Measurements from ENCODE around the gene SENP5.

The SENP5 gene

DNA sequence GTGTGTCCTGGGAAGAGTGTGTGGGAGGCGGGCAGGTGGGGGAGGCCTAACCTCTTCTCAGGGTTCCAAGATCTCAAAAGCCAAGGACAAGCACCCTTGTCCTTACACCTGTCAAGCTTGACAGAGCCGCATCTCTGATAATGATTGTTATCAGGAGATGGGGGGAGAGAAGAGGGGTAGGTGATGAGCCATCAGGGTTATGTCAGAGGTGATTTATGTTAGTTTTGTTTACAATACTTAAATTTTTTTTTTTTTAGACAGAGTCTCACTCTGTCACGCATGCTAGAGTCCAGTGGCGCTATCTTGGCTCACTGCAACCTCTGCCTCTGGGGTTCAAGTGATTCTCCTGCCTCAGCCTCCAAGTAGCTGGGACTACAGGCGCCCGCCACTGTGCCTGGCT lies 82.0 kb downstream of the SENP5 start:
- TF ChIP-seq, protein P1, sequence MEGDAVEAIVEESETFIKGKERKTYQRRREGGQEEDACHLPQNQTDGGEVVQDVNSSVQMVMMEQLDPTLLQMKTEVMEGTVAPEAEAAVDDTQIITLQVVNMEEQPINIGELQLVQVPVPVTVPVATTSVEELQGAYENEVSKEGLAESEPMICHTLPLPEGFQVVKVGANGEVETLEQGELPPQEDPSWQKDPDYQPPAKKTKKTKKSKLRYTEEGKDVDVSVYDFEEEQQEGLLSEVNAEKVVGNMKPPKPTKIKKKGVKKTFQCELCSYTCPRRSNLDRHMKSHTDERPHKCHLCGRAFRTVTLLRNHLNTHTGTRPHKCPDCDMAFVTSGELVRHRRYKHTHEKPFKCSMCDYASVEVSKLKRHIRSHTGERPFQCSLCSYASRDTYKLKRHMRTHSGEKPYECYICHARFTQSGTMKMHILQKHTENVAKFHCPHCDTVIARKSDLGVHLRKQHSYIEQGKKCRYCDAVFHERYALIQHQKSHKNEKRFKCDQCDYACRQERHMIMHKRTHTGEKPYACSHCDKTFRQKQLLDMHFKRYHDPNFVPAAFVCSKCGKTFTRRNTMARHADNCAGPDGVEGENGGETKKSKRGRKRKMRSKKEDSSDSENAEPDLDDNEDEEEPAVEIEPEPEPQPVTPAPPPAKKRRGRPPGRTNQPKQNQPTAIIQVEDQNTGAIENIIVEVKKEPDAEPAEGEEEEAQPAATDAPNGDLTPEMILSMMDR (IDR thresholded peaks at IDR 0.05; ENCODE audit: low read depth, low read length), result no peak
- H3K4me3 ChIP-seq (replicated peaks in 1 of 2; ENCODE audit: low read depth in 2 of 2, low read length in 2 of 2), result no peak overlapping the region
- no peak for DNase-seq (ENCODE audit: low read depth in 2 of 2)

DNA sequence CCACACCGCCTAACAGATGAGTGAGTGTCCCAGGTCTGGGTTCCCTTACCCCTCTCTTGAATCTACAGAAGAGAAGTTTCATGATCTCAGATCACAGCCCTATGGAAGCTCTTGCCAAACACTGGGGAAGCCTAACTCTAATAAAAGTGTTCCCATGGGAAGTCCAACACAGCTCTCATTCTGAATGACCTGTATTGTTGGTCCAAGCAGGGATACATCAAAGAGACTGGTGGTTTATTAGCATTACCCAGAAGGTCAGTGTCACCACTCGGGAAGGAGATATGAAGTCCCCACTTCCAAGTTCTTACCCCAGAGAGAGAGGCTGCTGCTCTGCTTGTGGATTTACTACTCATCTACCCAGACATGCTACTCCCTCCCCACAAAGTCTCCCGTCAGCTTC lies 83.7 kb downstream of the SENP5 start:
- no peak for DNase-seq (ENCODE audit: low read depth in 2 of 2)
- TF ChIP-seq, protein P1 (IDR thresholded peaks at IDR 0.05; ENCODE audit: low read depth, low read length), result no peak
- no peak overlapping the region for H3K4me3 ChIP-seq (replicated peaks in 1 of 2; ENCODE audit: low read depth in 2 of 2, low read length in 2 of 2)

DNA sequence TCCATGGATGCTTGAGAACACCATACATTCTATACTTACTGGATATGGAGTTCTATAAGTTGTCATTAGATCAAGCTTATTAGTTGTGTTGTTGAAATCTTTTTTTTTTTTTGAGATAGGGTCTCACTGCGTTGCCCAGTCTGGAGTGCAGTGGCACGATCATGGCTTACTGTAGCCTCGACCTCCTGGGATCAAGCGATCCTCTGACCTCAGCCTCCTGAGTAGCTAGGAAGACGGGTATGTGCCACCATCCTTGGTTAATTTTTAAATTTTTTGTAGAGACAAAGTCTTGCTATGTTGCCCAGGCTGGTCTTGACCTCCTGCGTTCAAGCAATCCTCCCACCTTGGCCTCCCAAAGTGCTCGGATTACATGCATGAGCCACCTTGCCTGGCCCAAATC lies 87.1 kb downstream of the SENP5 start:
- DNase-seq (ENCODE audit: low read depth in 2 of 2), result no peak

GRCh38 chr3:196962108-196962929 lies 94.6 kb downstream of the SENP5 start:
- TF ChIP-seq, protein P1 (IDR thresholded peaks at IDR 0.05; ENCODE audit: low read depth, low read length), result no peak
- no peak for DNase-seq (ENCODE audit: low read depth in 2 of 2)
- no peak overlapping the region for H3K4me3 ChIP-seq (replicated peaks in 1 of 2; ENCODE audit: low read depth in 2 of 2, low read length in 2 of 2)

More for the DNA sequence above, 87.1 kb downstream of the SENP5 start:
- H3K4me3 ChIP-seq (replicated peaks in 1 of 2; ENCODE audit: low read depth in 2 of 2, low read length in 2 of 2), result no peak overlapping the region
- TF ChIP-seq, protein P1 (IDR thresholded peaks at IDR 0.05; ENCODE audit: low read depth, low read length), result no peak

- TF ChIP-seq, protein P1 (IDR thresholded peaks at IDR 0.05; ENCODE audit: low read depth, low read length), result no peak
- no peak for DNase-seq (ENCODE audit: low read depth in 2 of 2)
- no peak overlapping the region for H3K4me3 ChIP-seq (replicated peaks in 1 of 2; ENCODE audit: low read depth in 2 of 2, low read length in 2 of 2)
Measured at GRCh38 chr3:196962930-196963630, 95.4 kb downstream of the SENP5 start.

- TF ChIP-seq, protein P1 (IDR thresholded peaks at IDR 0.05; ENCODE audit: low read depth, low read length), result no peak
- H3K4me3 ChIP-seq (replicated peaks in 1 of 2; ENCODE audit: low read depth in 2 of 2, low read length in 2 of 2), result no peak overlapping the region
- DNase-seq (ENCODE audit: low read depth in 2 of 2), result no peak
Measured at GRCh38 chr3:196963631-196963953, 95.9 kb downstream of the SENP5 start.
